Epithelial cell of prostate (primary cell): ENCODE measurements around the gene APP.
"Not testable (repeated sequence)": the region's sequence is repeated elsewhere in the genome, so short reads cannot be mapped to it uniquely, and the experiment has no call there.

ENCODE experiments used
- DNase-seq: peaks from one replicate; pipeline ENCODE4 v3.0.0-alpha.2; 2011; ENCODE audit warnings: low read depth, low spot score
- H3K27ac ChIP-seq: fragments of 450-650 bp; 2 replicates; pipeline ENCODE4 v1.5.1; 2017; ENCODE audit warnings: mild to moderate bottlenecking

APP gene

GRCh38 chr21:25925064-25925800 lies 245.3 kb downstream of the APP start:
- H3K27ac ChIP-seq: no peak overlapping the region
- DNase-seq: no peak

- DNase-seq, H3K27ac ChIP-seq: not testable (repeated sequence)
Measured at GRCh38 chr21:25918152-25918551, 252.4 kb downstream of the APP start.

GRCh38 chr21:25916226-25916625 lies 254.3 kb downstream of the APP start:
- no peak for DNase-seq
- no peak overlapping the region for H3K27ac ChIP-seq

GRCh38 chr21:25913479-25913878 lies 257.1 kb downstream of the APP start:
- DNase-seq: no peak
- no peak overlapping the region for H3K27ac ChIP-seq

GRCh38 chr21:25912402-25912746 lies 258.2 kb downstream of the APP start:
- no peak for DNase-seq
- H3K27ac ChIP-seq: no peak overlapping the region

GRCh38 chr21:25911730-25912401 lies 258.7 kb downstream of the APP start:
- no peak overlapping the region for H3K27ac ChIP-seq
- DNase-seq: no peak

- no peak for DNase-seq
- no peak overlapping the region for H3K27ac ChIP-seq
Measured at GRCh38 chr21:25910809-25911208, 259.8 kb downstream of the APP start.

GRCh38 chr21:25909341-25909740 lies 261.2 kb downstream of the APP start:
- no peak for DNase-seq
- no peak overlapping the region for H3K27ac ChIP-seq

GRCh38 chr21:25908495-25908894 lies 262.1 kb downstream of the APP start:
- H3K27ac ChIP-seq: no peak overlapping the region
- DNase-seq: no peak

- no peak overlapping the region for H3K27ac ChIP-seq
- DNase-seq: no peak
Measured at GRCh38 chr21:25907573-25908275, 262.8 kb downstream of the APP start.

- H3K27ac ChIP-seq: no peak overlapping the region
- no peak for DNase-seq
Measured at GRCh38 chr21:25906587-25906986, 264.0 kb downstream of the APP start.

- no peak for DNase-seq
- no peak overlapping the region for H3K27ac ChIP-seq
Measured at GRCh38 chr21:25905126-25905525, 265.4 kb downstream of the APP start.

GRCh38 chr21:25904044-25904695 lies 266.4 kb downstream of the APP start:
- H3K27ac ChIP-seq: no peak overlapping the region
- no peak for DNase-seq

- H3K27ac ChIP-seq: no peak overlapping the region
- DNase-seq: no peak
Measured at GRCh38 chr21:25903607-25904006, 267.0 kb downstream of the APP start.

- DNase-seq: no peak
- H3K27ac ChIP-seq: no peak overlapping the region
Measured at GRCh38 chr21:25901330-25901979, 269.1 kb downstream of the APP start.

- peak overlapping the region; percentile 26 for H3K27ac ChIP-seq
- no peak for DNase-seq
Measured at GRCh38 chr21:25898671-25899070, 271.9 kb downstream of the APP start.

- peak overlapping the region; percentile 26 for H3K27ac ChIP-seq
- DNase-seq: no peak
Measured at GRCh38 chr21:25897383-25897782, 273.2 kb downstream of the APP start.

- no peak overlapping the region for H3K27ac ChIP-seq
- DNase-seq: no peak
Measured at GRCh38 chr21:25896501-25897056, 274.0 kb downstream of the APP start.

- H3K27ac ChIP-seq: no peak overlapping the region
- no peak for DNase-seq
Measured at GRCh38 chr21:25895565-25896205, 274.9 kb downstream of the APP start.

GRCh38 chr21:25893191-25893590 lies 277.4 kb downstream of the APP start:
- DNase-seq: no peak
- no peak overlapping the region for H3K27ac ChIP-seq
